HepG2 (cell line): Measurements from ENCODE around the gene MTUS2. TPM values are rescaled to one million over a fixed set of nuclear protein-coding genes. Genes with fewer than 3 reads are reported as not detected.
A peak's percentile ranks its signal among the peaks of the same experiment; 100 is the strongest.

Experiments
- ATAC-seq: fragments of 200-7000 bp; cut with Tn5 transposase; 3 replicates; pipeline ENCODE4 v1.9.1; 2020; ENCODE audit warnings: mild to moderate bottlenecking, moderate library complexity
- BruUV-seq: library from RNA; stranded (reverse); fragments of 400-500 nt; replicated peaks from 2 replicates; lab custom pipeline; 2021; lab: Mats Ljungman, UMichigan
- CTCF ChIA-PET: fragments of 300-600 bp; formaldehyde crosslinking; extraction: SDS; loops from one replicate; lab custom pipeline; 2021; ENCODE audit warnings: low total read pairs, inconsistent platforms, low intra/inter-chr PET ratio; lab: Yijun Ruan, JAX
- POLR2A ChIA-PET: fragments of 350-600 bp; sonication (Branson Sonifier 250); formaldehyde crosslinking; loops from one replicate; lab custom pipeline; 2020; ENCODE audit warnings: antibody characterized with exemption, inconsistent platforms; lab: Yijun Ruan, JAX
- DNase-seq: peaks from one replicate; pipeline ENCODE4 v3.0.0-alpha.2; 2015; ENCODE audit warnings: low spot score
- FAIRE-seq: peaks from 3 replicates; lab custom pipeline; 2011; peaks lifted over from hg19 to GRCh38; lab: Jason Lieb, UNC
- H2AFZ ChIP-seq: one replicate; pipeline ENCODE4 v1.6.1; 2011; ENCODE audit warnings: low read length, inconsistent platforms
- H3K27ac ChIP-seq: fragments of 300-600 bp; 3 replicates; pipeline ENCODE4 v1.8.0; 2011; ENCODE audit warnings: mixed run types, mild to moderate bottlenecking, mixed read lengths, low read length, inconsistent platforms; ENCODE audit not compliant: insufficient read depth; ENCODE audit errors: extremely low read length
- H3K27me3 ChIP-seq, 2 experiments: fragments of 200-600 bp in 1 of 2; 2 replicates in 1 of 2; 3 replicates in 1 of 2; pipeline versions ENCODE4 v1.6.0 to v1.8.0; 2011; ENCODE audit warnings: low read length in 2 of 2, mild to moderate bottlenecking in 2 of 2, moderate library complexity in 2 of 2, inconsistent platforms in 1 of 2; ENCODE audit not compliant: insufficient read depth in 2 of 2, control insufficient read depth in 1 of 2
- H3K36me3 ChIP-seq, 2 experiments: fragments of 200-600 bp in 1 of 2; replicated peaks in 1 of 2; 2 replicates in 1 of 2; 3 replicates in 1 of 2; pipeline versions ENCODE4 v1.5.1 to v1.8.0; 2011; ENCODE audit warnings: low read length in 2 of 2, inconsistent platforms in 1 of 2; ENCODE audit not compliant: insufficient read depth in 2 of 2, control insufficient read depth in 1 of 2
- H3K4me1 ChIP-seq: 2 replicates; pipeline ENCODE4 v1.5.1; 2012; ENCODE audit warnings: low read length, inconsistent platforms; ENCODE audit not compliant: insufficient read depth
- H3K4me2 ChIP-seq: 2 replicates; pipeline ENCODE4 v1.6.0; 2011; ENCODE audit warnings: low read depth, low read length, inconsistent platforms
- H3K4me3 ChIP-seq, 3 experiments: fragments of 200-600 bp in 1 of 3; sonication (generic), shearing (Covaris generic) in 1 of 3; replicated peaks in 1 of 3; 2 replicates each; pipeline ENCODE4 v1.5.1; 2011 to 2016; ENCODE audit warnings: low read length in 3 of 3, inconsistent platforms in 2 of 3, low read depth in 2 of 3, mild to moderate bottlenecking in 2 of 3, control low read depth in 1 of 3, mixed read lengths in 1 of 3; ENCODE audit not compliant: insufficient read depth in 1 of 3
- H3K79me2 ChIP-seq: one replicate; pipeline ENCODE4 v1.6.1; 2011; ENCODE audit warnings: low read length, inconsistent platforms; ENCODE audit not compliant: insufficient read depth
- H3K9ac ChIP-seq: 2 replicates; pipeline ENCODE4 v1.6.0; 2011; ENCODE audit warnings: mild to moderate bottlenecking, low read depth, low read length, inconsistent platforms; ENCODE audit not compliant: insufficient read depth
- H3K9me3 ChIP-seq: 2 replicates; pipeline ENCODE4 v1.5.1; 2012; ENCODE audit warnings: mild to moderate bottlenecking, low read length
- H4K20me1 ChIP-seq: 2 replicates; pipeline ENCODE4 v1.6.0; 2011; ENCODE audit warnings: inconsistent platforms, mild to moderate bottlenecking, low read length, moderate library complexity; ENCODE audit not compliant: insufficient read depth
- AGO2 ChIP-seq: fragments of 200-400 bp; formaldehyde crosslinking; optimal IDR thresholded peaks from 2 replicates; pipeline ENCODE3; 2017; ENCODE audit warnings: mild to moderate bottlenecking, low read depth, low read length, moderate library complexity
- ATF7 ChIP-seq, 2 experiments: fragments of 450-650 bp in 1 of 2; sonication (generic) in 1 of 2; formaldehyde crosslinking in 1 of 2; IDR thresholded peaks; 2 replicates each; pipeline versions ENCODE4 v1.4.0 to v1.6.1; 2016 to 2020; ENCODE audit warnings: antibody characterized with exemption in 1 of 2, mild to moderate bottlenecking in 1 of 2, missing genetic modification reagents in 1 of 2
- ISX ChIP-seq: sonication (generic); formaldehyde crosslinking; conservative IDR thresholded peaks from 2 replicates; pipeline ENCODE4 v1.5.0; 2020; ENCODE audit warnings: missing genetic modification reagents
- POLR2A ChIP-seq, 2 experiments: IDR thresholded peaks; 2 replicates each; pipeline ENCODE4 v1.6.1; 2011; ENCODE audit warnings: low read depth in 2 of 2, low read length in 2 of 2, mild to moderate bottlenecking in 1 of 2, moderate library complexity in 1 of 2; ENCODE audit not compliant: insufficient read depth in 1 of 2
- RBM22 ChIP-seq: fragments of 200-400 bp; formaldehyde crosslinking; optimal IDR thresholded peaks from 2 replicates; pipeline ENCODE3; 2017; ENCODE audit warnings: mild to moderate bottlenecking, low read length, moderate library complexity
- REL ChIP-seq: sonication (generic); formaldehyde crosslinking; conservative IDR thresholded peaks from 2 replicates; pipeline ENCODE4 v1.8.0; 2022; ENCODE audit warnings: mild to moderate bottlenecking, missing genetic modification reagents, moderate library complexity
- ZNF550 ChIP-seq: sonication (generic); formaldehyde crosslinking; IDR thresholded peaks from 2 replicates; pipeline ENCODE4 v1.4.0; 2020; ENCODE audit warnings: mild to moderate bottlenecking, missing genetic modification reagents, borderline replicate concordance
- WGBS: methylation state at CpG from one replicate; pipeline ENCODE4 v1.1.6; 2017; ENCODE audit warnings: low lambda C conversion rate; 5-methylcytosine and 5-hydroxymethylcytosine counted together
- in situ Hi-C: cut with HindIII; loops from 2 replicates; pipeline ENCODE4 v1.10.0; 2017; ENCODE audit warnings: low pct_unique_long_range_greater_than_20kb; ENCODE audit not compliant: extremely low pct_ligation_motif_present
- intact Hi-C: fragments of 100-400 bp; cut with micrococcal nuclease; formaldehyde crosslinking; loops from one replicate; pipeline ENCODE4 v1.10.0; 2022; ENCODE audit not compliant: unreplicated experiment
- polyA plus RNA-seq, 8 experiments: library from polyadenylated mRNA; depleted of rRNA in 3 of 8; stranded (reverse) in 7 of 8; unstranded in 1 of 8; fragments of >200 nt; fragmentation: Illumina TruSeq in 4 of 8; extraction: Trizol in 4 of 8; gene quantifications; 2 replicates each; pipeline versions ENCODE4 v1.2.1 to v1.2.3, GENCODE V29; 2011 to 2016; ENCODE audit warnings: low read depth in 4 of 8, missing spikeins in 1 of 8, mixed read lengths in 1 of 8; ENCODE audit not compliant: insufficient read depth in 1 of 8
- total RNA-seq, 5 experiments: library from RNA; depleted of rRNA; stranded (reverse); fragments of >200 nt; fragmentation: Illumina TruSeq; extraction: Trizol; gene quantifications; 2 replicates each; pipeline ENCODE4 v1.2.3, GENCODE V29; 2016; ENCODE audit warnings: low read depth in 1 of 5

The MTUS2 gene
- total and polyA plus RNA-seq, 2 of the 13 experiments (the other 11 are each of a cell fraction or from before 2014, with no cell fraction given): not detected

- peaks cover 4% of the 10 kb centered on the region; the same call in 1 of the 2 replicates for H4K20me1 ChIP-seq
- ChIA-PET POLR2A (no interaction called here), CTCF (no interaction called here)
- H3K27ac ChIP-seq: no peak overlapping the region
- ATAC-seq (no peak), DNase-seq (no peak), FAIRE-seq (no peak)
- in situ Hi-C loops: loop anchor here (5.0 to 10.0 kb wide), 2 partner anchors 201 to 609 kb away; no protein-coding TSS in a partner anchor
- 93% methylated on average over 4 of the region's 10 CpGs for WGBS
- BruUV-seq: no TSS peak
- TF ChIP-seq ISX (CRISPR knock-in tag) (no peak), ATF7 (IDR thresholded peaks at IDR 0.05) (no peak), ATF7 (CRISPR knock-in tag; IDR thresholded peaks at IDR 0.05) (no peak), ZNF550 (CRISPR knock-in tag) (no peak), AGO2 (peak; percentile 27)
- TF ChIP-seq, all 625 proteins: peak for 1
- Histone ChIP-seq H3K9ac (no peak overlapping the region), H3K27me3 (peaks cover 0 to 29% of the 10 kb centered on the region in 2 experiments; a peak in 1 of 5 replicates), H3K36me3 (no peaks in the 10 kb centered on the region), H3K4me2 (no peak overlapping the region), H2AFZ (no peak overlapping the region), H3K79me2 (no peaks in the 10 kb centered on the region), H3K9me3 (no peaks in the 10 kb centered on the region), H3K4me3 (no peak overlapping the region), H3K4me1 (peaks cover 21% of the 10 kb centered on the region)
- intact Hi-C loops: loop anchor here (10.0 kb wide), 1 partner anchor 89 kb away; the partner anchor contains the start of gene SLC7A1
Observed at GRCh38 chr13:29505950-29506349, 685.8 kb downstream of the MTUS2 start.

GRCh38 chr13:29507356-29507755 is 687.2 kb downstream of the MTUS2 start:
- Histone ChIP-seq H3K9me3 (no peaks in the 10 kb centered on the region), H2AFZ (no peak overlapping the region), H3K9ac (no peak overlapping the region), H3K4me2 (no peak overlapping the region), H3K4me3 (no peak overlapping the region), H3K4me1 (peaks cover 21% of the 10 kb centered on the region), H4K20me1 (peaks cover 4% of the 10 kb centered on the region; the same call in 1 of the 2 replicates), H3K36me3 (0 out of 5 replicates have a peak, but pooled peaks cover 2 to 4% of the 10 kb centered on the region in 2 experiments), H3K79me2 (no peaks in the 10 kb centered on the region), H3K27me3 (peaks cover 0 to 18% of the 10 kb centered on the region in 2 experiments; a peak in 1 of 5 replicates), H3K27ac (no peak overlapping the region)
- TF ChIP-seq REL (CRISPR knock-in tag) (no peak), RBM22 (peak; percentile 4), POLR2A (IDR thresholded peaks at IDR 0.05; ENCODE audit: insufficient read depth in 1 of 2, low read depth in 2 of 2, low read length in 2 of 2) (0 out of 4 replicates have a peak, but pooled peaks of 1 of the 2 experiments have one; percentile 21)
- no TSS peak for BruUV-seq
- ChIA-PET POLR2A (interaction anchor here (0.6 kb wide), 1 partner anchor 184 kb away, joined by 4 read pairs; no protein-coding TSS in a partner anchor), CTCF (interaction anchor here (1.0 to 2.7 kb wide), 2 partner anchors 200 to 206 kb away, joined by 11 to 26 read pairs; no protein-coding TSS in a partner anchor)
- 88% methylated on average over 14 of the region's 14 CpGs for WGBS
- in situ Hi-C loops (loop anchor here (5.0 to 10.0 kb wide), 2 partner anchors 200 to 607 kb away; no protein-coding TSS in a partner anchor), intact Hi-C loops (loop anchor here (10.0 kb wide), 1 partner anchor 87 kb away; the partner anchor contains the start of gene SLC7A1)
- ATAC-seq (no peak), FAIRE-seq (no peak), DNase-seq (no peak)
